K562 (cell line): ENCODE data around the gene CPED1. TPM values are rescaled to one million over a fixed set of nuclear protein-coding genes. Genes with fewer than 3 reads are reported as not detected.

Experiments used
- CCNT2 ChIP-seq: IDR thresholded peaks from 2 replicates; pipeline ENCODE4 v1.6.1; 2011; ENCODE audit warnings: borderline replicate concordance, low read depth, mild to moderate bottlenecking, moderate library complexity, mixed read lengths, low read length; ENCODE audit not compliant: insufficient read length; ENCODE audit errors: extremely low read depth
- CHCHD3 ChIP-seq: fragments of 250-450 bp; sonication (Bioruptor Pico); IDR thresholded peaks from 2 replicates; pipeline ENCODE4 v2.1.2; 2022; ENCODE audit warnings: mild to moderate bottlenecking
- CHD7 ChIP-seq: fragments of 200-600 bp; sonication (generic); IDR thresholded peaks from one replicate; pipeline ENCODE4 v1.6.1; 2012; ENCODE audit warnings: mild to moderate bottlenecking, low read depth, low read length, inconsistent platforms
- DLX4 ChIP-seq: fragments of 250-450 bp; sonication (Bioruptor Pico); IDR thresholded peaks from 2 replicates; pipeline ENCODE4 v1.6.1; 2021; ENCODE audit warnings: mild to moderate bottlenecking
- ELF1 ChIP-seq: fragments of 200-800 bp; sonication (Bioruptor generic); IDR thresholded peaks from 2 replicates; pipeline ENCODE4 v1.6.1; 2016; ENCODE audit warnings: missing genetic modification characterization, missing compliant biosample characterization
- KDM2B ChIP-seq: fragments of 250-450 bp; sonication (Bioruptor Pico); IDR thresholded peaks from 2 replicates; pipeline ENCODE4 v1.8.0; 2021; ENCODE audit warnings: mild to moderate bottlenecking, moderate library complexity
- KDM4B ChIP-seq, 2 experiments: fragments of 450-650 bp in 1 of 2; sonication (generic) in 1 of 2; IDR thresholded peaks; 2 replicates each; pipeline ENCODE4 v1.6.1; 2016 to 2017; ENCODE audit warnings: borderline replicate concordance in 2 of 2, antibody characterized with exemption in 1 of 2, low read depth in 1 of 2, mild to moderate bottlenecking in 1 of 2
- LEF1 ChIP-seq: fragments of 450-650 bp; IDR thresholded peaks from 2 replicates; pipeline ENCODE4 v1.6.1; 2016; ENCODE audit warnings: mild to moderate bottlenecking
- PHB2 ChIP-seq: fragments of 450-650 bp; IDR thresholded peaks from 2 replicates; pipeline ENCODE4 v1.6.1; 2017; ENCODE audit warnings: low read depth
- PML ChIP-seq: IDR thresholded peaks from 2 replicates; pipeline ENCODE4 v1.6.1; 2012; ENCODE audit warnings: low read length, inconsistent platforms
- RFX1 ChIP-seq: fragments of 450-650 bp; IDR thresholded peaks from 2 replicates; pipeline ENCODE4 v1.6.1; 2016; ENCODE audit warnings: mild to moderate bottlenecking, moderate library complexity
- ZEB2 ChIP-seq: fragments of 450-650 bp; IDR thresholded peaks from 2 replicates; pipeline ENCODE4 v1.6.1; 2016
- ZFP30 ChIP-seq: fragments of 250-450 bp; sonication (Bioruptor Pico); IDR thresholded peaks from 2 replicates; pipeline ENCODE4 v1.8.0; 2022; ENCODE audit warnings: moderate library complexity, mild to moderate bottlenecking, inconsistent platforms, borderline replicate concordance
- ZNF146 ChIP-seq: IDR thresholded peaks from one replicate; pipeline ENCODE4 v1.6.1; 2018; ENCODE audit warnings: missing compliant biosample characterization; ENCODE audit not compliant: unreplicated experiment
- ZNF277 ChIP-seq: fragments of 250-450 bp; sonication (Bioruptor Pico); IDR thresholded peaks from 2 replicates; pipeline ENCODE4 v1.8.0; 2022; ENCODE audit warnings: inconsistent platforms, mild to moderate bottlenecking, moderate library complexity, borderline replicate concordance
- ZNF79 ChIP-seq: fragments of 250-450 bp; sonication (Bioruptor Pico); IDR thresholded peaks from 2 replicates; pipeline ENCODE4 v1.4.0; 2020; ENCODE audit warnings: low read depth, mild to moderate bottlenecking, moderate library complexity
- ZSCAN29 ChIP-seq: fragments of 450-650 bp; IDR thresholded peaks from 2 replicates; pipeline ENCODE4 v1.6.1; 2017
- polyA plus RNA-seq, 8 experiments: library from polyadenylated mRNA; depleted of rRNA in 4 of 8; stranded (reverse) in 5 of 8; unstranded in 3 of 8; fragments of >200 nt; fragmentation: Nextera tagmentation in 2 of 8; fragmentation: Illumina TruSeq in 1 of 8; extraction: Ambion mirVana in 2 of 8; extraction: Trizol in 1 of 8; gene quantifications; 2 replicates each; pipeline versions ENCODE4 v1.2.1 to v1.2.3, GENCODE V29; 2011 to 2014; ENCODE audit warnings: inconsistent platforms in 1 of 8, missing spikeins in 1 of 8
- total RNA-seq, 7 experiments: library from RNA; depleted of rRNA in 6 of 7; stranded (reverse); fragments of >200 nt in 6 of 7; fragmentation: Illumina TruSeq in 2 of 7; extraction: Trizol in 2 of 7; gene quantifications; 2 replicates each; pipeline versions ENCODE4 v1.2.1 to v1.2.3, GENCODE V29; 2011 to 2021; ENCODE audit warnings: low replicate concordance in 1 of 7

The CPED1 gene
- total and polyA plus RNA-seq, 9 of the 15 experiments (the other 6 are each of a cell fraction or from before 2014, with no cell fraction given): 195 to 393 (median 290) TPM

- TF ChIP-seq CHD7 (no peak), PML (0 out of 2 replicates have a peak, but pooled peaks have one; percentile 19), ZEB2 (no peak), ZSCAN29 (no peak), DLX4 (no peak), ZNF277 (CRISPR knock-in tag) (no peak), RFX1 (no peak), KDM4B (IDR thresholded peaks at IDR 0.05; ENCODE audit: borderline replicate concordance in 2 of 2, low read depth in 1 of 2) (no peak), ZNF146 (no peak), CHCHD3 (0 out of 2 replicates have a peak, but pooled peaks have one; percentile 29), ZNF79 (CRISPR knock-in tag) (no peak), ELF1 (tag) (no peak), CCNT2 (peak; percentile 34), PHB2 (no peak), KDM2B (CRISPR knock-in tag) (no peak), ZFP30 (CRISPR knock-in tag) (no peak), LEF1 (no peak)
These were observed 96.3 kb downstream of the CPED1 start (continued) for GRCh38 chr7:121084748-121085336.
